ENCODE results near the gene NDUFC2. TPM values are rescaled to one million over a fixed set of nuclear protein-coding genes. Genes with fewer than 3 reads are reported as not detected.

NDUFC2 gene
- total RNA-seq, 1 donor from 2014 or later = 98.5 TPM

- no peaks in the 10 kb centered on the region for H3K36me3 ChIP-seq (ENCODE audit: control insufficient read depth, insufficient read depth, low read length)
- no peaks in the 10 kb centered on the region for H3K27me3 ChIP-seq (ENCODE audit: control insufficient read depth, insufficient read depth, low read length)
- TF ChIP-seq CTCF (IDR thresholded peaks at IDR 0.05; ENCODE audit: insufficient read depth, low read length, poor library complexity, severe bottlenecking) = no peak
- no peak for DNase-seq (ENCODE audit: low read depth)
- H3K4me3 ChIP-seq (ENCODE audit: low read depth, low read length) = no peak overlapping the region
Observed at GRCh38 chr11:78050964-78051831, 28.5 kb downstream of the NDUFC2 start.

- no peak for DNase-seq (ENCODE audit: low read depth)
- no peaks in the 10 kb centered on the region for H3K36me3 ChIP-seq (ENCODE audit: control insufficient read depth, insufficient read depth, low read length)
- H3K4me3 ChIP-seq (ENCODE audit: low read depth, low read length) = no peak overlapping the region
- TF ChIP-seq CTCF (IDR thresholded peaks at IDR 0.05; ENCODE audit: insufficient read depth, low read length, poor library complexity, severe bottlenecking) = no peak
- no peaks in the 10 kb centered on the region for H3K27me3 ChIP-seq (ENCODE audit: control insufficient read depth, insufficient read depth, low read length)
Observed at GRCh38 chr11:78049348-78049747, 30.3 kb downstream of the NDUFC2 start.

- Histone ChIP-seq H3K36me3 (ENCODE audit: control insufficient read depth, insufficient read depth, low read length) (no peaks in the 10 kb centered on the region), H3K27me3 (ENCODE audit: control insufficient read depth, insufficient read depth, low read length) (no peaks in the 10 kb centered on the region), H3K4me3 (ENCODE audit: low read depth, low read length) (no peak overlapping the region)
- TF ChIP-seq CTCF (IDR thresholded peaks at IDR 0.05; ENCODE audit: insufficient read depth, low read length, poor library complexity, severe bottlenecking) = no peak
- no peak for DNase-seq (ENCODE audit: low read depth)
Observed at GRCh38 chr11:78048561-78048960, 31.1 kb downstream of the NDUFC2 start.

GRCh38 chr11:78046486-78046854, 33.2 kb downstream of the NDUFC2 start:
- TF ChIP-seq CTCF (IDR thresholded peaks at IDR 0.05; ENCODE audit: insufficient read depth, low read length, poor library complexity, severe bottlenecking) = no peak
- Histone ChIP-seq H3K27me3 (ENCODE audit: control insufficient read depth, insufficient read depth, low read length) (no peaks in the 10 kb centered on the region), H3K36me3 (ENCODE audit: control insufficient read depth, insufficient read depth, low read length) (no peaks in the 10 kb centered on the region), H3K4me3 (ENCODE audit: low read depth, low read length) (no peak overlapping the region)
- no peak for DNase-seq (ENCODE audit: low read depth)

GRCh38 chr11:78045851-78046485, 33.7 kb downstream of the NDUFC2 start:
- DNase-seq (ENCODE audit: low read depth) = no peak
- Histone ChIP-seq H3K36me3 (ENCODE audit: control insufficient read depth, insufficient read depth, low read length) (no peaks in the 10 kb centered on the region), H3K4me3 (ENCODE audit: low read depth, low read length) (peak overlapping the region; percentile 35), H3K27me3 (ENCODE audit: control insufficient read depth, insufficient read depth, low read length) (no peaks in the 10 kb centered on the region)
- peak; percentile 73 for TF ChIP-seq CTCF (IDR thresholded peaks at IDR 0.05; ENCODE audit: insufficient read depth, low read length, poor library complexity, severe bottlenecking)
